HG02970 (cell line): Measurements from ENCODE around the gene SMTN.
A peak's percentile ranks its signal among the peaks of the same experiment; 100 is the strongest.
"Not testable (repeated sequence)": the region's sequence is repeated elsewhere in the genome, so short reads cannot be mapped to it uniquely, and the experiment has no call there.

ENCODE experiments used
- ATAC-seq: cut with Tn5 transposase; IDR thresholded peaks from one replicate; pipeline ENCODE4 v1.9.1; 2021; ENCODE audit warnings: mild to moderate bottlenecking, moderate library complexity, moderate number of reproducible peaks; ENCODE audit not compliant: unreplicated experiment, low FRiP score

Gene SMTN

DNA sequence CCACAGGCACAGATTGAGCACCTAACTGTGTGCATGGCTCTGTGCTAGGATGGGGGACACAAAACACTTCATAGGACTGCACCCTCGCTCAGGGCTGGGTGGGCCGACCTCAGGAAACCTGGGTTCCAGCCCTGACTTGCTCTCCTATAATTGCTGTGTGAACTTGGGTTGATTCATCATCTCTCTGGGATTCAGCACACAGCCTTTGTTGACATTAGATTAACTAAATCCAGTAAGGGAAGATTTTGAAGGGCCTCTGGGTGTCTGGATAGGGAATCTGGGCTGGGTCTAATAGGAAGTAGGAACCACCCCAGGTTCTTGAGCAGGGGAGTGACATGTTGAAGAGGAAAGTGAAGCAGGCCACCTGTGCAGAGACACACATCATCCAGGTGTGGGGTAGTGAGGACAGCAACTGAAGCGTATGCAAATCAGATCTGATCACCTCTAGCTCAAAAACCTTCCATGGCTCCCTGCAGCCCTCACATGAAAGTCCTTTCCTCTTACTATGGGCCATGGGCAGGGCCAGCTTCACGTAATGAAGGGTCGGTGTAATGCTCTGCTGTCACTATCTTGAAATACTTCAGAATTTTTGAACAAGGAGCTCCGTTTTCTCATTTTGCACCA is 11.3 kb upstream of the SMTN start:
- ATAC-seq: not testable (repeated sequence)

- not testable (repeated sequence) for ATAC-seq
Observed at GRCh38 chr22:31073125-31073524, 8.0 kb upstream of the SMTN start.

DNA sequence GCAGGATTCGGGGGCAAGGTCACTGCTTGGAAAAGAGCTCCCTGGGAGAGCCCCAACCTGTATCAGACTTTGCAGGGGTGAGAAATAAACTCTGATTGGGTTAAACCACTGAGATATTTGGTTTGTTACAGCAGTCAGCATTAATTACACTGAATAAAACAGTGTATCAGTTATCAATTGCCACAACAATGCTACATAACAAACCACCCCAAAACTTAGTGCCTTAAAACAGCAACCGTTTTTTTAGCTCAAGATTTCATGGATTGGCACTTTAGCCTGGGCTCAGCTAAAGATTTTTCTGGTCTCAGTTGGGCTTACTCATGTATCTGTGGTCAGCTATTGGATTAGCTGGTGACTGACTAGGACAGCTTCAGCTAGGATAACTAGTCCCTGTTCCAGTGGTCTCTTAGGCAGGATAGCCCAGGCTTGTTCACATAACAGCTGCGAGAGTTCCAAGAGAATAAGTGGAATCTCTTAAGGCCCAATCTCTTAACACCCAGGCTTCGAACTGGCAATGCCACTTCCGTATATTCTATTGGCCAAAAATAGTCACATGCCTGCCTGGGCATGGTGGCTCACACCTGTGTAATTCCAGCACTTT is 7.5 kb upstream of the SMTN start:
- ATAC-seq: not testable (repeated sequence)

GRCh38 chr22:31075961-31076360 is 5.2 kb upstream of the SMTN start:
- ATAC-seq: no peak

DNA sequence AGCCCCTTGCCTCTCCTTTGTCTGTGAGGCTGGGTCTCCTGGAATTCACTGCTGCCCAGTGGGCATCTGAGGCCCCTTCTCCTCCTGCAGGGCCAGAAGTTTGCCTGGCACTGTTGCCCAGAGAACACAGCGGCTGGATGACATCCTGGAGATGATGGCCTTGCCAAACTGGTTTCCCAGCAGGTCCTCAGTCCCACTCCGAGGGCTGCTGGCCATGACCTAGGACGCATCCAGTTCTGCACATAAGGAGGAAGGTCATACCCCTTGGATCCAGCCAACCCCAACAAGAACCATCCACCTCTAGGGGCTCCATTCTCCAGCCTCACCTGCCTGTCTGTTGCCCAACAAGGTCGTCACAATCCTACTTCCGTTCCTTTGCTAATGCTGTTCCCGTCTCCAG is 3.4 kb upstream of the SMTN start:
- ATAC-seq: no peak

GRCh38 chr22:31078389-31078788 is 2.7 kb upstream of the SMTN start:
- ATAC-seq: not testable (repeated sequence)

GRCh38 chr22:31079095-31079642 is 1.9 kb upstream of the SMTN start:
- ATAC-seq: no peak

DNA sequence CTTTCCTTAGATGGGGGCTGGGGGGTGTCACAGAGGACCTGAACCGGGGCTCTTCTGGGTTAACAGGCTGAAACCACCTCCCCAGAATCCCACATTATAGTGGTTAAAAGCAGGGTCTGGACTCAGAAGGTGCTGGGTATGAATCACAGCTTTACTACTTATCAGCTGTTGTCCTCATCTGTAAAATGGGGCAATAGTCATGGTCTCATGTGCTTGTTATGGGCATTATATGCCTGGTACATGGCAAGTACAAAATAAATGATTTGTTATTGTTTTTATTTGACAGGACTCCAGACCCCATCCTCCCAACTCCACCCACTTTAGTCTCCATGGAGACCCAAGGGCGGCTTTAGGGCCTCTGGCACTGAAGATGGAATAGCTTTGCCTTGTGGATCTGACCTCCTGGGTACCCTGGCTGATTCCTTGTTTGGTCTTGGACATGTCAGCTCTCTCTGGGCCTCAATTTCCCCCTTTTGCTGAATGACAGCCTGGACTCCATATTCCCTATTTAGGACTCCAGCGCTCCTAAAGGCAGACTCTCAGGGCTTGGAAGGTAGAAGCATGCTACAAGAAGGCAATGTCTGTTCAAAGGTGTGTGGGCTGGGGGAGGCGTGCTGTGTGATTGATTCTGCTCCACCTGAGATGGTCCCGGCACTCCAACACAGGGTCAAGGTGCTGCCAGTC is 812 bp upstream of the SMTN start:
- no peak for ATAC-seq

- ATAC-seq: no peak
Observed at GRCh38 chr22:31081963-31082605, 966 bp downstream of the SMTN start.

DNA sequence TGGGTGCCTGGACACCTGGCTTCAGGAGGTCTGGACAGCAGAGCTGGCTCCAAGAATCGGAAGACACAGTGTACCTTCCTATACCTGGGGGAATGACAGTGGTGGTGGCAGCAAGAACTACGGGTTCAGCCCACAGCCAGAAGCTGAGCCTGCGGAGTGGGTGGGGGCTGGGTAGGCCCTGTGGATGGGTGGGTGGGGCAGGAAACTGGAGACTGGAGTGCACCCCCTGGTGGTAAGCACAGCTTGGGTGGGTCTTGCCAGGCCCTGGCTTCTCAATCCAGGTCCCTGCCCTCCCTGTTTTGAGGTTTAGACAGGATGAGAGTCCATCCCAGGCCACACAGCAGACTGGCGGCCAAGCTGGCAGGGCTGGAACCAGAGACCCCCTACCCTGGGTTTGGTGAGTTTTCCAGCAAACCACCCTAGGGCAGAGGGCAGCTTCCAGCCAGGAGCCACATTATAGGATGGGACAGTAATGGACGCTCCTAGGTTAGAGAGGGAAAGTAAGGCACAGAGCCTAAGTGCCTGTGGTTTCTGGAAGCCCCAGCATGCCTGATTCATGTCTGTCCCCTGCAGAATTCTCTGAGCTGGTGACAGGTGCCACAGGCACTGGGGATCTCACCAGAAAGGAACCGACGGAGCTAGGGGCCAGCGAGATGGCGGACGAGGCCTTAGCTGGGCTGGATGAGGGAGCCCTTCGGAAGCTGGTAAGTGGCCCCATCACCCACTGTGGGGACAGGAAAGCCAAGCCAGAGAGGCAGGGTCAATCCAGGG is 1.7 kb downstream of the SMTN start:
- ATAC-seq: no peak

DNA sequence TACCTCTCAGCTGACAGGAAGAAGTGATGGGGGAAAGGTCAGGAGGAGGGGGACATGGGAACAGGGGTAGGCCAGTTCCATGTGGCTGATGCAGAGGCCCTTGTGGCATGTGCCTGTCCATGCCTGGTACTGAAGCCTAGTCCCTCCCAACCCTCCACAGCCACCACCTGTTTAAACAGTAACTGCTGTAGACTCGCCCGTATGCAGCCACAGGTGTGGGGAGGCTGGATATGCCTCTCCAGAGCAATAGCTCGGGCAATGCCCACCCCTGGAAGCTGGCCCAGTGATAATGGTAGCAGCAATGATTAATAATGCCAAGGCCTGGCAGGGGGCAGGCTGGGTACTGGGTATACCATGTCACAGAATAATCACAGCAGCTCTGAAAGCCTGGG is 2.3 kb downstream of the SMTN start:
- no peak for ATAC-seq

DNA sequence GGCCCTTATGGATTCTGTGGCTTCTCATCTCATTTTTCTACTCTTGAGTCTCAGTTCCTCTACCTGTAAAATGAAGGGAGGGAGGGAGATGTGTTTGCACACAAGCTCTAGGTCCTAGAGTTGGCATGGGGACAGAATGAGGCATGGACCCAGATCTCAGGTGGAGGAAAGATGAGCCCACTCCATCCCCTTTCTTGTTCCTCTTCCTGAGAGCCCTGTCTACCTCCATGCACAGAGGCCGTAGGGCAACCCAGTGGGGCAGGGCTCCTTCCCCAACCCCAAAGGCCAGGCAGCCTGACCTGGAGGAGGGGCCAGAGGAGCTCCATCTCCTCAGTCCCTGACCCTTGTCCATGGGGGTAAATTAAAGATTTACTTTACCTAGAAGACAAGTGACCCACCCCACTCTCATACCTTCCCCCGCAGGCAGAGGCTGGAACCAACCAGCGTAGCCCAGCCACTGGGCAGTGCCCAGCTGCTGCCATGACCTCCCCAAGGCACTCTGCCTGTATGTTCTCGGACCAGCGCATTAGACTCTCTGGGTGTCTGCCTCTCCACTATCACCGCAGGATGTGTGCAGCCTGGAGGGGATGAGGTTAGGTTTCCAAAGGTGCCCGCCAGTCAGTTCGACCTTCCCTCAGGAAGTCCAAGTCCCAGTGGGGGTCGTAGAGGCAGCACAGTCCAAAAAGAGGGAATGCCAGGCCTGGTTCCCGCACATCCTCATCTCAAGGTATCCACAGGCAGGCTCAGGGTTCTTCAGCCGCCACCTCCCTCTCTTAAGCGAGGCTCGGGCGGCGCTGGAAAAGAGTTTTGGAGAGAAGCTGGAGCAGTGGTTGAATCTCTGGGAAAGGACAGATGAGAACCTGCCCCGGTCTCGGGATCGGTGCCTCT is 3.0 kb downstream of the SMTN start:
- no peak for ATAC-seq

DNA sequence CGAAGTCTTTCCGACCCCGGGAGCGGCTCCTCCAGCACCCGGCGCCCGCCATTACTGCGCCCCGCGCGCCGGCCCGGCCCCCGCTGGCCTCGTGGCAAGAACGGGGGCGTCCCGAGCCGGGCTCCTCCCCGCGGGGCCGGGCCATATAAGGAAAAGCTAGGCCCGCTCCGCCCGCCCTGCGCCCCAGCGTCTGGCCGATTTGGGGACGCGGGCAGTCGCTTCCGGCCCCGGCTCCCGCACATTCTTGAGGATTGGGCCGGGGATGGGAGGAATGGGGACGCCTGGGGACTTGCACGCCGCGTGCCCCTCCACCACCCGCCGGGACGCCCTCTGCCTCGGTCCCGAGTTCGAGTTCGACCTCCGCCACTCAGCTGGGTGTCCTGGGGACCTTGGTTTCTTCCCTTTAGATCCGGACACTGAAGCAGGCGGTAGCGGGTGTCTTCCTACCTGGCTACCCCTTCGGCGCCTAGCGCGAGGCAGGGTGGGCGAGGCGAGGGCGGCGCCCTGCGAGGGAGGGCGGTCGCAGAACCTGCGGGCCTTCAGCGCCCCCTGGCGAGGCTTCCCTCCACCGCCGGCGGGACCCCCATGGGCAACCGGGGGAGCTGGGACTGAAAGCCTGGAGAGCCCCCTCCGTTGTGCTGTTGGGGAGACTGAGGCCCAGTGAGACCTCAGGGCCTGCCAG is 3.8 kb downstream of the SMTN start:
- ATAC-seq: peak; percentile 41

DNA sequence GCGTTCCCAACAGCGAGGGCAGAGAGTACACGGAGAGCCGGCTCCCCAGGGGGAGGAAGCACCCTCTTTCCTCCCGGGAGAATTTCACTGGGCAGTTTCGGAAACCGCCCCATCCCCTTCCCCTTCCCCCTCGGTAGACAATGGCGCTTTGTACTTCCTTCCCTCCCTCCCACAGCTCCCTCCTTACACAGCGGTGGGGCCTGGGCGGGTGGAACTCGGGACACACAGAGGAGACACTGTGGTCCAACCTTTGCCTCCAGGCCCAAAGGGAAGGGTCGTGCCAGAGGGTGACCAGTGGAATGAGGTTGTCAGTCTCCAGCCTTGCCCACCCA is 4.3 kb downstream of the SMTN start:
- ATAC-seq: no peak

- no peak for ATAC-seq
Observed at GRCh38 chr22:31085928-31086327, 4.8 kb downstream of the SMTN start.

GRCh38 chr22:31086703-31087330 is 5.7 kb downstream of the SMTN start:
- no peak for ATAC-seq

- no peak for ATAC-seq
Observed at GRCh38 chr22:31087744-31088215, 6.7 kb downstream of the SMTN start.

DNA sequence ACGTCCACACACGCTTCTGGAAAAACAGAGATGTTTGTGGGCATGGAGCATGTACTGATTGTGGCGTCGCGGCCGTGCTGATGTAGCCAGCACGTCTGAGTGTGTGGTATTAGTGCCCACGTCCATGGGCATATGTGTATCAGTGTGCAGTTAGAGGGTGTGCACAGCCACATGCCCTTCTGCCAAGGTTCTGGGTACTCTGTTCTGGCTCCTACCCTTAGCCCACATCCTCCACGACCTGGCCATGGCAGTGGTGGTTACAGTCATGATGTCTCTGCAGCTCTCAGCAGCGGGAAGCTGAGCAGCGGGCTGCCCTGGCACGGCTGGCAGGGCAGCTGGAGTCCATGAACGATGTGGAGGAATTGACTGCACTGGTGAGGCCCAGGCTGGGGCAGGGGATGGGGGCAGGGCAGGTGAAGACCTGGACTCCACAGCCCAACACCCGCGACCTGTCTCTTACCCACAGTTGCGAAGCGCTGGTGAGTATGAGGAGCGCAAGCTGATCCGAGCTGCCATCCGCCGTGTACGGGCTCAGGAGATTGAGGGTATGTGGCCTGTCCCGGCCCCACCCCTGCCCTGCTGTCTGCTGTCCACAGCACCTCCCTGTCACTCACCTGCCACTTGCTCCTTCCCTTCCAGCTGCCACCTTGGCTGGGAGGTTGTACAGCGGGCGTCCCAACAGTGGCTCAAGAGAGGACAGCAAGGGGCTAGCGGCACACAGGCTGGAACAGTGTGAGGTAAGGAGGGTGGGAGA is 7.3 kb downstream of the SMTN start:
- no peak for ATAC-seq
